ENCODE data around the gene RANBP9.

Gene RANBP9

GRCh38 chr6:13590574-13591153 lies 121.0 kb downstream of the RANBP9 start:
- Histone ChIP-seq H3K4me2 (ENCODE audit: low read length) (no peak overlapping the region), H2AK5ac (ENCODE audit: low read length) (no peak overlapping the region), H3K4me3 (ENCODE audit: low read length) (no peak overlapping the region), H3K18ac (ENCODE audit: low read length) (no peak overlapping the region), H2BK5ac (ENCODE audit: low read length) (no peak overlapping the region), H3K27ac (ENCODE audit: low read depth, low read length) (no peak overlapping the region), H3K9ac (ENCODE audit: low read length) (no peak overlapping the region), H3K79me1 (ENCODE audit: low read length) (no peaks in the 10 kb centered on the region), H3K79me2 (ENCODE audit: control insufficient read depth, insufficient read depth, low read length) (no peaks in the 10 kb centered on the region), H2BK15ac (replicated peaks; ENCODE audit: low read depth) (no peak overlapping the region), H4K5ac (ENCODE audit: low read length) (no peak overlapping the region), H3K27me3 (ENCODE audit: insufficient read depth, low read length, poor library complexity) (no peaks in the 10 kb centered on the region), H3K36me3 (ENCODE audit: control insufficient read depth, insufficient read depth, low read length) (no peaks in the 10 kb centered on the region), H3K4me1 (ENCODE audit: control insufficient read depth, low read depth, low read length) (no peaks in the 10 kb centered on the region), H4K8ac (ENCODE audit: low read depth, low read length) (no peak overlapping the region), H3K4ac (ENCODE audit: low read depth, low read length) (no peak overlapping the region), H2BK120ac (ENCODE audit: low read depth, low read length) (no peak overlapping the region), H3K56ac (ENCODE audit: low read length) (no peak overlapping the region), H3K23ac (ENCODE audit: low read length) (no peak overlapping the region)
- no peak for DNase-seq
- 100% methylated on average over 1 of the region's 1 CpG for WGBS (ENCODE audit: extremely low coverage, insufficient coverage, low lambda C conversion rate)

- no peaks in the 10 kb centered on the region for H3K27me3 ChIP-seq (ENCODE audit: insufficient read depth, low read length, poor library complexity)
- no peak overlapping the region for H2BK15ac ChIP-seq (replicated peaks; ENCODE audit: low read depth)
- H2AK5ac ChIP-seq (ENCODE audit: low read length) = no peak overlapping the region
- H3K18ac ChIP-seq (ENCODE audit: low read length) = no peak overlapping the region
- H3K79me1 ChIP-seq (ENCODE audit: low read length) = no peaks in the 10 kb centered on the region
- WGBS (ENCODE audit: extremely low coverage, insufficient coverage, low lambda C conversion rate) = no CpG with 5 or more reads among the region's 9 CpGs
- no peak overlapping the region for H3K23ac ChIP-seq (ENCODE audit: low read length)
- H3K4me2 ChIP-seq (ENCODE audit: low read length) = no peak overlapping the region
- no peak overlapping the region for H2BK120ac ChIP-seq (ENCODE audit: low read depth, low read length)
- no peak overlapping the region for H3K4me3 ChIP-seq (ENCODE audit: low read length)
- no peaks in the 10 kb centered on the region for H3K36me3 ChIP-seq (ENCODE audit: control insufficient read depth, insufficient read depth, low read length)
- no peak overlapping the region for H3K56ac ChIP-seq (ENCODE audit: low read length)
- no peak overlapping the region for H3K4ac ChIP-seq (ENCODE audit: low read depth, low read length)
- H3K79me2 ChIP-seq (ENCODE audit: control insufficient read depth, insufficient read depth, low read length) = no peaks in the 10 kb centered on the region
- no peak overlapping the region for H3K27ac ChIP-seq (ENCODE audit: low read depth, low read length)
- no peak for DNase-seq
- no peak overlapping the region for H3K9ac ChIP-seq (ENCODE audit: low read length)
- H4K5ac ChIP-seq (ENCODE audit: low read length) = no peak overlapping the region
- H4K8ac ChIP-seq (ENCODE audit: low read depth, low read length) = no peak overlapping the region
- H3K4me1 ChIP-seq (ENCODE audit: control insufficient read depth, low read depth, low read length) = no peaks in the 10 kb centered on the region
- H2BK5ac ChIP-seq (ENCODE audit: low read length) = no peak overlapping the region
Measured at GRCh38 chr6:13589801-13590200, 121.8 kb downstream of the RANBP9 start.

DNA sequence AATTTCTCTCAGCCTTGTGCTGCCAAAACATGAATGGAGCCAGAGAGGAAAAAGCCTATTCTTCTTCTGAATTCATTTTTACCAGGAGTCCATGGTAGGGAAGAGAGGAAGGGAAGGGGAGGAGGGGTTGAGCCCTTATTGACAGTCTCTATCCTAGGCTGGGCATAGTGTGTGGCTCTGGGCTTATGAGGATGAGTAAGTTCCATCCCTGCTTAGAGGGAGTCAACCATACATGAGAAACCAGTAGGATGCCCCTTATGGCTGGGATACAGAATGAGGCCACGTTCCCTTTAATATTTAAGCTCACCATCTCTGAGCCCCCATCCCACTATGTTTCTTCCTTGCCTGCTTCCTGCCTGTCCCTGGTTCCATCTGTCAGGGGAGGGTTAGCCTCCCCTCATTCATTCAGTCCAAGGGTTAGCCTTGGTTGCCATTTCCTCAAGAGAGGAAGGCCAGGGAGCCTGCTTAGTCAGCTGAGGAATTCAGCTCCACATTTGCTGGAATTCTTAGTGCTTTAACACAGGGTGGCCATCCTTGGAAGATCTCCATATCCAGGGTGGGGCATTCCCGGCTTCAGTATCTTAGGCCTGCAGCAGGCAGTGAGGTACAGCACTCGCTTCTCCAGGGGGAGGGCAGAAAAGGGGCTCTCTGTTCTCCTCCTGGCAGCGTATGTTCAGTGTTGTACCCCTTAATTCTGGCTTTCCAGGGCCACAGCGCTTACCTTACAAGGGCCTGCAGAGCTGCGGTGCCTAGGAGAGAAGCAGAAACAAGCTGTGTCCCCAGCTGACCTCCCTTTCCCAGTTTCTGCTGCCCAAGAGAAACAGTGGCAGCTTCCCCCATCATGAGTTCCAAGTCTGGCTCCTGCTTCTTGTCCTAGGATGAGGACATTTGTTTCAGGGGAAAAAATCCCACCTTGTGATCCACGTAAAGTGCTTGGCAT lies 124.8 kb downstream of the RANBP9 start:
- H3K4me2 ChIP-seq (ENCODE audit: low read length) = no peak overlapping the region
- H4K8ac ChIP-seq (ENCODE audit: low read depth, low read length) = no peak overlapping the region
- H3K4me1 ChIP-seq (ENCODE audit: control insufficient read depth, low read depth, low read length) = no peaks in the 10 kb centered on the region
- H4K5ac ChIP-seq (ENCODE audit: low read length) = no peak overlapping the region
- H3K18ac ChIP-seq (ENCODE audit: low read length) = no peak overlapping the region
- H3K79me2 ChIP-seq (ENCODE audit: control insufficient read depth, insufficient read depth, low read length) = no peaks in the 10 kb centered on the region
- no peak overlapping the region for H2BK5ac ChIP-seq (ENCODE audit: low read length)
- no peak overlapping the region for H3K4ac ChIP-seq (ENCODE audit: low read depth, low read length)
- H2BK15ac ChIP-seq (replicated peaks; ENCODE audit: low read depth) = no peak overlapping the region
- no peak overlapping the region for H3K4me3 ChIP-seq (ENCODE audit: low read length)
- no peaks in the 10 kb centered on the region for H3K36me3 ChIP-seq (ENCODE audit: control insufficient read depth, insufficient read depth, low read length)
- H3K9ac ChIP-seq (ENCODE audit: low read length) = no peak overlapping the region
- peak; percentile 18 for DNase-seq
- no peaks in the 10 kb centered on the region for H3K27me3 ChIP-seq (ENCODE audit: insufficient read depth, low read length, poor library complexity)
- WGBS (ENCODE audit: extremely low coverage, insufficient coverage, low lambda C conversion rate) = no CpG with 5 or more reads among the region's 7 CpGs
- no peak overlapping the region for H2BK120ac ChIP-seq (ENCODE audit: low read depth, low read length)
- no peak overlapping the region for H3K23ac ChIP-seq (ENCODE audit: low read length)
- H3K56ac ChIP-seq (ENCODE audit: low read length) = no peak overlapping the region
- H3K79me1 ChIP-seq (ENCODE audit: low read length) = no peaks in the 10 kb centered on the region
- H2AK5ac ChIP-seq (ENCODE audit: low read length) = no peak overlapping the region
- H3K27ac ChIP-seq (ENCODE audit: low read depth, low read length) = no peak overlapping the region

- DNase-seq = no peak
- Histone ChIP-seq H3K9ac (ENCODE audit: low read length) (no peak overlapping the region), H3K18ac (ENCODE audit: low read length) (no peak overlapping the region), H3K36me3 (ENCODE audit: control insufficient read depth, insufficient read depth, low read length) (no peaks in the 10 kb centered on the region), H3K27ac (ENCODE audit: low read depth, low read length) (no peak overlapping the region), H3K4me3 (ENCODE audit: low read length) (no peak overlapping the region), H3K4ac (ENCODE audit: low read depth, low read length) (no peak overlapping the region), H3K56ac (ENCODE audit: low read length) (no peak overlapping the region), H3K4me2 (ENCODE audit: low read length) (no peak overlapping the region), H3K79me2 (ENCODE audit: control insufficient read depth, insufficient read depth, low read length) (no peaks in the 10 kb centered on the region), H3K4me1 (ENCODE audit: control insufficient read depth, low read depth, low read length) (no peaks in the 10 kb centered on the region), H2BK15ac (replicated peaks; ENCODE audit: low read depth) (no peak overlapping the region), H3K79me1 (ENCODE audit: low read length) (no peaks in the 10 kb centered on the region), H2AK5ac (ENCODE audit: low read length) (no peak overlapping the region), H3K27me3 (ENCODE audit: insufficient read depth, low read length, poor library complexity) (no peaks in the 10 kb centered on the region), H4K5ac (ENCODE audit: low read length) (no peak overlapping the region), H2BK120ac (ENCODE audit: low read depth, low read length) (no peak overlapping the region), H2BK5ac (ENCODE audit: low read length) (no peak overlapping the region), H3K23ac (ENCODE audit: low read length) (no peak overlapping the region), H4K8ac (ENCODE audit: low read depth, low read length) (no peak overlapping the region)
- 100% methylated on average over 1 of the region's 9 CpGs for WGBS (ENCODE audit: extremely low coverage, insufficient coverage, low lambda C conversion rate)
Measured at GRCh38 chr6:13581700-13582229, 129.9 kb downstream of the RANBP9 start.

DNA sequence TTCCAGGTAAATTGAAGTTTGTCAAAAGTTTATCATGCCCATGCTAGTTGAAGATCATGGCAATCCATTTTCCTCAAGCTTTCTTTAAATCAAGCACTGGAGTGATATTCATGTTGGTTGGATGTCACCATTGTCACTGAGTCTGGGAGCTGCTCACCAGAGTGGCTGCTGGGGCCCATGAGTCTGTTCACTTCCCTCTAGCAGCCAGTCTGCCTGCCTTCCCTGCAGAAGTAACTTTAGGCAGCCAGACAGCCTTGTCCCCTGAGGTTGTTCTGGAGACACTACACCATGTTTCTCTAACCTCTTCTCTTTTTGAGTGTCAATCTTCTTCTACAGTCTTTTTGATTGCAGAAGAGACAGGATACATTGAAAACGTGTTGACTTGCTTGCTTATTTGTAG lies 131.7 kb downstream of the RANBP9 start:
- no peak overlapping the region for H3K27ac ChIP-seq (ENCODE audit: low read depth, low read length)
- H3K4me3 ChIP-seq (ENCODE audit: low read length) = no peak overlapping the region
- H3K36me3 ChIP-seq (ENCODE audit: control insufficient read depth, insufficient read depth, low read length) = no peaks in the 10 kb centered on the region
- no peaks in the 10 kb centered on the region for H3K27me3 ChIP-seq (ENCODE audit: insufficient read depth, low read length, poor library complexity)
- no peak overlapping the region for H4K8ac ChIP-seq (ENCODE audit: low read depth, low read length)
- H3K4ac ChIP-seq (ENCODE audit: low read depth, low read length) = no peak overlapping the region
- no peak overlapping the region for H2BK120ac ChIP-seq (ENCODE audit: low read depth, low read length)
- H3K56ac ChIP-seq (ENCODE audit: low read length) = no peak overlapping the region
- no peak overlapping the region for H2BK15ac ChIP-seq (replicated peaks; ENCODE audit: low read depth)
- H3K23ac ChIP-seq (ENCODE audit: low read length) = no peak overlapping the region
- no CpG with 5 or more reads among the region's 1 CpG for WGBS (ENCODE audit: extremely low coverage, insufficient coverage, low lambda C conversion rate)
- H2BK5ac ChIP-seq (ENCODE audit: low read length) = no peak overlapping the region
- no peaks in the 10 kb centered on the region for H3K79me1 ChIP-seq (ENCODE audit: low read length)
- H3K4me1 ChIP-seq (ENCODE audit: control insufficient read depth, low read depth, low read length) = no peaks in the 10 kb centered on the region
- no peak for DNase-seq
- no peak overlapping the region for H4K5ac ChIP-seq (ENCODE audit: low read length)
- no peak overlapping the region for H3K9ac ChIP-seq (ENCODE audit: low read length)
- no peak overlapping the region for H2AK5ac ChIP-seq (ENCODE audit: low read length)
- no peak overlapping the region for H3K18ac ChIP-seq (ENCODE audit: low read length)
- no peak overlapping the region for H3K4me2 ChIP-seq (ENCODE audit: low read length)
- no peaks in the 10 kb centered on the region for H3K79me2 ChIP-seq (ENCODE audit: control insufficient read depth, insufficient read depth, low read length)

Measured in mesendoderm (in vitro differentiated cells).